CD4-positive, alpha-beta T cell treated with Interleukin-17A for 1 hour (primary cell): ENCODE measurements around the gene YY1AP1.
"Not testable (repeated sequence)": the region's sequence is repeated elsewhere in the genome, so short reads cannot be mapped to it uniquely, and the experiment has no call there.

Experiments
- DNase-seq: peaks from one replicate; pipeline ENCODE4 v3.0.0-alpha.2; 2020

YY1AP1 gene

GRCh38 chr1:155694167-155694566 is 5.6 kb upstream of the YY1AP1 start:
- DNase-seq, result no peak

GRCh38 chr1:155691992-155692528 is 3.5 kb upstream of the YY1AP1 start:
- DNase-seq, result no peak

- DNase-seq, result not testable (repeated sequence)
Measured at GRCh38 chr1:155689081-155689607, 570 bp upstream of the YY1AP1 start, which contains the start of gene DAP3. Gene DAP3 (plus strand): TSS chr1:155689091. CDS start chr1:155709780, 20,689 bp downstream.

- DNase-seq, result not testable (repeated sequence)
Measured at GRCh38 chr1:155687705-155688323, 760 bp downstream of the YY1AP1 start.

GRCh38 chr1:155681776-155682175 is 6.8 kb downstream of the YY1AP1 start:
- no peak for DNase-seq

GRCh38 chr1:155680531-155680930 is 8.0 kb downstream of the YY1AP1 start:
- no peak for DNase-seq

GRCh38 chr1:155678992-155679391 is 9.6 kb downstream of the YY1AP1 start:
- DNase-seq, result not testable (repeated sequence)

GRCh38 chr1:155678027-155678426 is 10.5 kb downstream of the YY1AP1 start:
- DNase-seq, result no peak

GRCh38 chr1:155673003-155673402 is 15.6 kb downstream of the YY1AP1 start:
- no peak for DNase-seq

- DNase-seq, result no peak
Measured at GRCh38 chr1:155671750-155672149, 16.8 kb downstream of the YY1AP1 start.

- no peak for DNase-seq
Measured at GRCh38 chr1:155669233-155670162, 19.1 kb downstream of the YY1AP1 start.

GRCh38 chr1:155661239-155661638 is 27.3 kb downstream of the YY1AP1 start:
- not testable (repeated sequence) for DNase-seq

GRCh38 chr1:155657463-155657862 is 31.1 kb downstream of the YY1AP1 start:
- DNase-seq, result no peak

- no peak for DNase-seq
Measured at GRCh38 chr1:155652951-155653350, 35.6 kb downstream of the YY1AP1 start.

- DNase-seq, result no peak
Measured at GRCh38 chr1:155651861-155652661, 36.5 kb downstream of the YY1AP1 start.

- DNase-seq, result no peak
Measured at GRCh38 chr1:155650231-155650757, 38.3 kb downstream of the YY1AP1 start.

- DNase-seq, result no peak
Measured at GRCh38 chr1:155649676-155650075, 38.9 kb downstream of the YY1AP1 start.

GRCh38 chr1:155648207-155649147 is 40.1 kb downstream of the YY1AP1 start:
- no peak for DNase-seq

GRCh38 chr1:155646307-155646706 is 42.3 kb downstream of the YY1AP1 start:
- DNase-seq, result no peak

- DNase-seq, result no peak
Measured at GRCh38 chr1:155645648-155646047, 42.9 kb downstream of the YY1AP1 start.

- DNase-seq, result no peak
Measured at GRCh38 chr1:155645034-155645598, 43.5 kb downstream of the YY1AP1 start.
